Heart right ventricle (tissue), 16 donors: Measurements from ENCODE around the gene TEKT2. TPM values are rescaled to one million over a fixed set of nuclear protein-coding genes. Genes with fewer than 3 reads are reported as not detected.

Experiments used
- ATAC-seq, 8 donors: fragments of 200-7000 bp; cut with Tn5 transposase; one replicate each; pipeline ENCODE4 v1.9.1; 2020; ENCODE audit warnings: mild to moderate bottlenecking in 8 of 8, moderate library complexity in 8 of 8, moderate number of reproducible peaks in 1 of 8
- DNase-seq, 2 donors: peaks; one replicate each; pipeline ENCODE4 v3.0.0-alpha.2; 2020
- H3K27ac ChIP-seq, 10 donors: fragments of 200-600 bp; sonication (generic) in 2 of 10; one replicate each; pipeline versions ENCODE4 v1.5.0 to v1.8.0; 2020 to 2022; ENCODE audit warnings: mild to moderate bottlenecking in 3 of 10
- H3K27me3 ChIP-seq, 7 donors: fragments of 200-600 bp; one replicate each; pipeline ENCODE4 v1.8.0; 2021 to 2022; ENCODE audit warnings: mild to moderate bottlenecking in 2 of 7
- H3K36me3 ChIP-seq, 9 donors: fragments of 200-600 bp; sonication (generic) in 1 of 9; one replicate each; pipeline versions ENCODE4 v1.5.0 to v1.8.0; 2020 to 2022; ENCODE audit warnings: mild to moderate bottlenecking in 2 of 9
- H3K4me1 ChIP-seq, 9 donors: fragments of 200-600 bp; sonication (generic) in 1 of 9; one replicate each; pipeline versions ENCODE4 v1.5.0 to v1.8.0; 2020 to 2022; ENCODE audit warnings: mild to moderate bottlenecking in 4 of 9
- H3K4me3 ChIP-seq, 10 donors: fragments of 200-600 bp; sonication (generic) in 2 of 10; one replicate each; pipeline versions ENCODE4 v1.5.0 to v1.8.0; 2020 to 2022; ENCODE audit warnings: mild to moderate bottlenecking in 7 of 10, moderate library complexity in 2 of 10
- H3K9me3 ChIP-seq, 11 donors: fragments of 200-600 bp in 10 of 11; sonication (generic) in 2 of 11; one replicate each; pipeline versions ENCODE4 v1.5.0 to v1.8.0; 2013 to 2022; ENCODE audit warnings: mild to moderate bottlenecking in 2 of 11, control low read depth in 1 of 11, moderate library complexity in 1 of 11
- WGBS, 2 donors: extraction: QIAGEN DNeasy Blood & Tissue Kit; methylation state at CpG; one replicate each; pipeline ENCODE4 v1.1.7; 2013; ENCODE audit warnings: inconsistent platforms in 1 of 2; 5-methylcytosine and 5-hydroxymethylcytosine counted together
- intact Hi-C, 10 donors: fragments of 100-400 bp; cut with DNase I; formaldehyde crosslinking; loops; one replicate each; pipeline versions ENCODE4 v1.11.1 to v1.14.2; 2022
- polyA plus RNA-seq, 2 donors: library from polyadenylated mRNA; stranded (reverse); fragments of 200-250 nt; gene quantifications; one replicate each; pipeline ENCODE4 v1.2.3, GENCODE V29; 2013
- total RNA-seq, 10 donors: library from RNA; stranded (reverse); fragmentation: NEBNext Ultra II Directional in 3 of 10; extraction: Animal tissue kit (Norgen Biotek cat#: 25700) in 3 of 10; gene quantifications; one replicate each; pipeline versions ENCODE4 v1.2.1 to v1.2.4, GENCODE V29; 2021 to 2023
- TF ChIP-seq, protein P1 (sequence below), 9 donors: fragments of 200-600 bp; sonication (generic) in 2 of 9; IDR thresholded peaks; one replicate each; pipeline versions ENCODE4 v1.5.0 to v1.8.0; 2021 to 2022; ENCODE audit warnings: antibody characterized with exemption in 9 of 9, mild to moderate bottlenecking in 5 of 9, moderate library complexity in 1 of 9
- donor health status: Arrhythmogenic right ventricular cardiomyopathy.
- donor health status: ischemic (EF 13 %, LVEDD 7.1; RV severe dilation, severe dysfunction).
- donor health status: healthy with polysubstance abuse.
- donor health status: DM: no; HTN: yes; CAD: no.
- donor health status: DM: no; HTN: no; CAD: no.
- donor health status: ischemic (EF 25% LVEDD 6.9; RV normal size, moderate dysfunction).
- donor health status: ischemic (EF 25% LVEDD 5.7; RV mildly dilated, moderate dysfunction).
- donor health status: healthy.
- donor health status: DM: yes; HTN: yes; CAD: no.
- donor health status: Ischemic cardiomyopathy.
- donor health status: ischemic (EF 35%, LVEDD 5.7; RV mildly dilated, moderate dysfunction).
- donor health status: nonischemic (EF 11% LVEDD 7.7; RV severe dilation, severe dysfunction).
- donor health status: DM: yes; HTN: yes; CAD: no.
- donor health status: PGD.
- donor health status: ischemic (EF 29% LVEDD 5.4; RV normal size, mild dysfunction).
- donor health status: nonischemic (EF 23%, LVEDD 6.1; RV moderate dilation, normal function).

TEKT2 gene
- total and polyA plus RNA-seq, 12 donors = 0.06 TPM; not detected in 11

DNA sequence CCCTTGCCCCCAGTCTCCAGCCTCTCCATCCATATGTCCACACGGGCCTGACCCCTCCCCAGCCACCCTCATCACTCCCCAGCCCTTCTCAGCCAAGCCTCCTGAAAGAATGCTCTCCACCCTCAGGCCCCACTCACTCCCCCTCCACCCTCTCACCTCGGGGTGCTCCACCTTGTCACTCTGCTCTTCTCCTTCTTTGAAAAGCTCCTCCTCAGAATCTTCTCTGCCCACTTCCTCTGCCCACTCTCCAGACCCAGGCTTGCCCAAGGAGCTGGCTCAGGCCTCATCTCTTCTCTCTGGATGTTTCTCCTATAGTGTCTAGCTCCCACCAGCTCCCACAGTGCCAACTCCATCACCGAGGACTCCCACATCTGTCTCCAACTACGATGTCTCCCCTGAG lies 27.3 kb downstream of the TEKT2 start:
- H3K4me1 ChIP-seq = peaks cover 0 to 12% (median 0%) of the 10 kb centered on the region in 9 donors
- H3K9me3 ChIP-seq = no peaks in the 10 kb centered on the region
- DNase-seq = no peak
- no peak overlapping the region for H3K4me3 ChIP-seq
- H3K27me3 ChIP-seq = no peaks in the 10 kb centered on the region
- no peak for ATAC-seq
- TF ChIP-seq, protein P1, sequence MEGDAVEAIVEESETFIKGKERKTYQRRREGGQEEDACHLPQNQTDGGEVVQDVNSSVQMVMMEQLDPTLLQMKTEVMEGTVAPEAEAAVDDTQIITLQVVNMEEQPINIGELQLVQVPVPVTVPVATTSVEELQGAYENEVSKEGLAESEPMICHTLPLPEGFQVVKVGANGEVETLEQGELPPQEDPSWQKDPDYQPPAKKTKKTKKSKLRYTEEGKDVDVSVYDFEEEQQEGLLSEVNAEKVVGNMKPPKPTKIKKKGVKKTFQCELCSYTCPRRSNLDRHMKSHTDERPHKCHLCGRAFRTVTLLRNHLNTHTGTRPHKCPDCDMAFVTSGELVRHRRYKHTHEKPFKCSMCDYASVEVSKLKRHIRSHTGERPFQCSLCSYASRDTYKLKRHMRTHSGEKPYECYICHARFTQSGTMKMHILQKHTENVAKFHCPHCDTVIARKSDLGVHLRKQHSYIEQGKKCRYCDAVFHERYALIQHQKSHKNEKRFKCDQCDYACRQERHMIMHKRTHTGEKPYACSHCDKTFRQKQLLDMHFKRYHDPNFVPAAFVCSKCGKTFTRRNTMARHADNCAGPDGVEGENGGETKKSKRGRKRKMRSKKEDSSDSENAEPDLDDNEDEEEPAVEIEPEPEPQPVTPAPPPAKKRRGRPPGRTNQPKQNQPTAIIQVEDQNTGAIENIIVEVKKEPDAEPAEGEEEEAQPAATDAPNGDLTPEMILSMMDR (IDR thresholded peaks at IDR 0.05) = no peak
- H3K36me3 ChIP-seq = no peaks in the 10 kb centered on the region
- H3K27ac ChIP-seq = no peak overlapping the region
- 74% methylated on average over 4 of the region's 4 CpGs for WGBS, 2 donors
- intact Hi-C loops = no loop called here

DNA sequence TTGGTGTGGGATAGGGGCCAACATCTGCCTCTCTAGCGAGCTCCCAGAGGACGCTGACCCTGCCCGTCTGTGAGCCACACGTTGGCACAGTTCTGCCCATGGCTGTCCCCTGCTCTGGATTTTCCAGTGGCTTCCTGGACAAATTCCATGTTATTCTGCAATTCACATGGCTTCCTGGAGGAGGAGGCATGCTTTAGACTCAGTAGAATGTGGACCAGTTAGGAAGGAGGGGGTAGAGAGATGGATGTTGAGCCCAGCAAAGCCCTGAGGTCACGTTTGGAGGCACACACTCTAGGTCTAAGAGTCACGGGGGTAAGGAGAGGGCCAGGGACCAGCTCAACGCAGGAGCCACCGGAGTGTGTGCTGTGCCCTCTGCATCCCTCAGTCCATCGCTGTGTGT lies 28.9 kb downstream of the TEKT2 start:
- peaks cover 0 to 15% (median 0%) of the 10 kb centered on the region in 9 donors for H3K4me1 ChIP-seq
- H3K27me3 ChIP-seq = no peaks in the 10 kb centered on the region
- H3K9me3 ChIP-seq = no peaks in the 10 kb centered on the region
- 88 to 91% methylated on average over 9 of the region's 9 CpGs for WGBS, 2 donors
- H3K4me3 ChIP-seq = no peak overlapping the region
- TF ChIP-seq, protein P1 (IDR thresholded peaks at IDR 0.05) = no peak
- ATAC-seq = no peak
- intact Hi-C loops = no loop called here
- no peak for DNase-seq
- H3K36me3 ChIP-seq = no peaks in the 10 kb centered on the region
- H3K27ac ChIP-seq = no peak overlapping the region

DNA sequence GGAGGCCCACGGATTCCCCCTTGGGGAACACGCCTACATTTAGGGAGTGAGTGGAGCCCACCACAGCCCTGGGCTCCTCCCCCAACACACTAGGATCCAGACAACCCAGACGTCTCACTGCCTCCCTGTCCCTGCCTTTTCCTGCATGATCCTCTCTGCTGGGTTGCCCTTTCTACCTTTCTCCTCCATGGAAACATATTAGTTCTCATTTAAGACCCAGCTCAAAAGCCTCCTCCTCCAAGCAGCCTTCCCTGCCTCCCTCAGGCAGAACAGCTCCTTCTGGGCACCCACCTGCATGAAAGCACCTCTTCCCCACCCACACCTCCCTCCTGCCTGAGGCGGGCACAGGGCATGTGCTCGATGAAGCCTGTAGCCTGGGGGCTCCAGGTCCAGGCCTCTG lies 30.5 kb downstream of the TEKT2 start:
- no peak overlapping the region for H3K4me3 ChIP-seq
- no peaks in the 10 kb centered on the region for H3K27me3 ChIP-seq
- 69 to 72% methylated on average over 5 of the region's 5 CpGs for WGBS, 2 donors
- H3K4me1 ChIP-seq = peaks cover 0 to 14% (median 0%) of the 10 kb centered on the region in 9 donors
- no peaks in the 10 kb centered on the region for H3K9me3 ChIP-seq
- TF ChIP-seq, protein P1 (IDR thresholded peaks at IDR 0.05) = no peak
- DNase-seq = no peak
- intact Hi-C loops = no loop called here
- no peak for ATAC-seq
- H3K27ac ChIP-seq = no peak overlapping the region
- H3K36me3 ChIP-seq = no peaks in the 10 kb centered on the region

DNA sequence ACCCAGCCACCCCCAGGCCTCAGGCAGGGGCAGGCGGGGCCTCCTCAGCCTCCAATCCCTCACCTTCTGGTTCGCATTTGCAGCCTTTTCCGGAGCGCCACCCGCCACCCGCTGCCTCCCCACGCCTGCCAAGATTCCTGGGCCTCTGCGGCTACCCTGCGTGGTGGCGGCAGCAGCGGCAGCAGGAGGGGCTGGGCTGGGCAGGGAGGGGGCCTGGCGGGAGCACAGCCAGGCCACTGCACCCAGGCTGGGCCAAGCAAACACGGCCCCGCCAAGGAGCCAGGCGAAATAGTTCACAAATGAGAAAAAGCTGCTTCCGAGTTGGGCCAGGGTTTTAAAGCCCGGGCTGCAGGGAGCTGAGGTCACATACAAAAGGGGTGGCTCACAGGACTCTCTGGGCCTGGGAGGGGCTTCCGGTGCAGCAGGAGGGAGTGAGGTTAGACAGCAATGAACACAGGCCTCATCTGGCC lies 31.3 kb downstream of the TEKT2 start:
- Histone ChIP-seq H3K4me3 (no peak overlapping the region), H3K27ac (peak overlapping the region in 1 of 10 donors; percentile 19), H3K4me1 (peaks cover 0 to 21% (median 0%) of the 10 kb centered on the region in 9 donors), H3K36me3 (no peaks in the 10 kb centered on the region), H3K27me3 (no peaks in the 10 kb centered on the region), H3K9me3 (no peaks in the 10 kb centered on the region)
- intact Hi-C loops = no loop called here
- peak in 7 of 8 donors; percentile 12 to 63 (median 38) for ATAC-seq
- DNase-seq = no peak
- TF ChIP-seq, protein P1 (IDR thresholded peaks at IDR 0.05) = no peak
- 62 to 67% methylated on average over 18 of the region's 18 CpGs for WGBS, 2 donors
